H1 (cell line): ENCODE measurements around the gene CAPN9. TPM values are rescaled to one million over a fixed set of nuclear protein-coding genes. Genes with fewer than 3 reads are reported as not detected.

Source experiments
- CTCF ChIA-PET: fragments of 300-600 bp; sonication (Branson Sonifier 250); formaldehyde crosslinking; loops from one replicate; lab custom pipeline; 2021; ENCODE audit not compliant: partially characterized antibody; lab: Charles Lee
- POLR2A ChIA-PET: fragments of 300-600 bp; sonication (Branson Sonifier 250); formaldehyde crosslinking; loops from one replicate; lab custom pipeline; 2021; ENCODE audit warnings: inconsistent platforms; ENCODE audit not compliant: partially characterized antibody; lab: Charles Lee
- DNase-seq, 2 experiments: peaks; one replicate each; pipeline versions ENCODE4 v3.0.0 to v3.0.0-alpha.2; 2010 to 2022; ENCODE audit warnings: low spot score in 2 of 2, low read depth in 1 of 2, mixed read lengths in 1 of 2
- FAIRE-seq: peaks from 2 replicates; lab custom pipeline; 2011; peaks lifted over from hg19 to GRCh38; lab: Jason Lieb, UNC
- H2AFZ ChIP-seq: 2 replicates; pipeline ENCODE4 v1.8.1; 2012; ENCODE audit warnings: low read length, inconsistent platforms
- H2AK5ac ChIP-seq: 2 replicates; pipeline ENCODE4 v1.6.1; 2013; ENCODE audit warnings: low read depth, low read length
- H2BK120ac ChIP-seq: replicated peaks from 2 replicates; pipeline ENCODE3; 2013; ENCODE audit warnings: low read depth, low read length, inconsistent platforms
- H2BK12ac ChIP-seq: 2 replicates; pipeline ENCODE4 v1.6.1; 2013; ENCODE audit warnings: low read depth, low read length
- H2BK15ac ChIP-seq: 2 replicates; pipeline ENCODE4 v1.6.1; 2013; ENCODE audit warnings: low read length
- H2BK20ac ChIP-seq: 2 replicates; pipeline ENCODE4 v1.6.1; 2013; ENCODE audit warnings: low read length
- H2BK5ac ChIP-seq: 2 replicates; pipeline ENCODE4 v1.6.1; 2013; ENCODE audit warnings: low read depth, low read length
- H3K14ac ChIP-seq: 2 replicates; pipeline ENCODE4 v1.6.1; 2013; ENCODE audit warnings: inconsistent platforms; ENCODE audit not compliant: insufficient read length
- H3K18ac ChIP-seq: 2 replicates; pipeline ENCODE4 v1.6.1; 2013; ENCODE audit warnings: low read length; ENCODE audit errors: extremely low read depth
- H3K23ac ChIP-seq: 2 replicates; pipeline ENCODE4 v1.6.1; 2013; ENCODE audit warnings: inconsistent platforms; ENCODE audit not compliant: insufficient read length
- H3K23me2 ChIP-seq: 2 replicates; pipeline ENCODE4 v1.6.1; 2013; ENCODE audit warnings: low read depth, low read length
- H3K27ac ChIP-seq: 2 replicates; pipeline ENCODE4 v1.6.1; 2011; ENCODE audit warnings: low read depth, low read length, inconsistent platforms
- H3K27me3 ChIP-seq, 4 experiments: replicated peaks in 1 of 4; 1 replicate in 1 of 4; 2 replicates in 3 of 4; pipeline versions ENCODE4 v1.6.1 to v1.8.1; 2011 to 2013; ENCODE audit warnings: low read length in 3 of 4, mild to moderate bottlenecking in 3 of 4, inconsistent platforms in 2 of 4, mixed read lengths in 2 of 4, moderate library complexity in 1 of 4; ENCODE audit not compliant: control insufficient read depth in 3 of 4, insufficient read depth in 3 of 4; ENCODE audit errors: extremely low read depth in 1 of 4
- H3K36me3 ChIP-seq, 4 experiments: 2 replicates each; pipeline versions ENCODE4 v1.6.1 to v1.8.1; 2011 to 2013; ENCODE audit warnings: mild to moderate bottlenecking in 4 of 4, low read length in 3 of 4, moderate library complexity in 2 of 4, control low read depth in 1 of 4, inconsistent platforms in 1 of 4; ENCODE audit not compliant: insufficient read depth in 4 of 4, control insufficient read depth in 2 of 4
- H3K4ac ChIP-seq: replicated peaks from 2 replicates; pipeline ENCODE3; 2013; ENCODE audit warnings: low read length, low read depth, mixed read lengths, inconsistent platforms; ENCODE audit not compliant: insufficient read length
- H3K4me1 ChIP-seq, 4 experiments: replicated peaks in 1 of 4; 1 replicate in 1 of 4; 2 replicates in 3 of 4; pipeline versions ENCODE4 v1.6.1 to v1.8.1; 2011 to 2013; ENCODE audit warnings: low read length in 3 of 4, inconsistent platforms in 2 of 4, mixed read lengths in 1 of 4; ENCODE audit not compliant: insufficient read depth in 4 of 4, control insufficient read depth in 3 of 4
- H3K4me2 ChIP-seq, 2 experiments: 2 replicates each; pipeline versions ENCODE4 v1.6.1 to v1.8.1; 2011 to 2013; ENCODE audit warnings: low read depth in 2 of 2, low read length in 2 of 2, control low read depth in 1 of 2, inconsistent platforms in 1 of 2, mild to moderate bottlenecking in 1 of 2; ENCODE audit not compliant: insufficient read depth in 1 of 2
- H3K4me3 ChIP-seq, 4 experiments: fragments of 200-600, 300-600 bp in 1 of 4; sonication (generic), shearing (Covaris generic), sonication (Bioruptor Twin) in 1 of 4; 2 replicates each; pipeline versions ENCODE4 v1.5.1 to v1.8.1; 2011 to 2016; ENCODE audit warnings: low read length in 4 of 4, low read depth in 3 of 4, control low read depth in 2 of 4, inconsistent platforms in 2 of 4, mild to moderate bottlenecking in 2 of 4, mixed read lengths in 1 of 4, moderate library complexity in 1 of 4; ENCODE audit not compliant: insufficient read depth in 2 of 4; ENCODE audit errors: extremely low read depth in 1 of 4
- H3K56ac ChIP-seq: replicated peaks from 2 replicates; pipeline ENCODE3; 2013; ENCODE audit warnings: low read depth, mild to moderate bottlenecking, mixed read lengths, low read length, inconsistent platforms; ENCODE audit not compliant: insufficient read length
- H3K79me1 ChIP-seq: 2 replicates; pipeline ENCODE4 v1.6.1; 2013; ENCODE audit warnings: low read depth, low read length, control low read depth
- H3K79me2 ChIP-seq, 2 experiments: 2 replicates each; pipeline versions ENCODE4 v1.6.1 to v1.8.1; 2012 to 2013; ENCODE audit warnings: low read length in 2 of 2, mild to moderate bottlenecking in 2 of 2, inconsistent platforms in 1 of 2; ENCODE audit not compliant: insufficient read depth in 2 of 2, control insufficient read depth in 1 of 2
- H3K9ac ChIP-seq, 4 experiments: replicated peaks in 1 of 4; 1 replicate in 1 of 4; 2 replicates in 3 of 4; pipeline versions ENCODE4 v1.6.1 to v1.8.1; 2011 to 2013; ENCODE audit warnings: low read depth in 3 of 4, low read length in 3 of 4, control low read depth in 2 of 4, mild to moderate bottlenecking in 2 of 4, moderate library complexity in 2 of 4, inconsistent platforms in 1 of 4; ENCODE audit errors: extremely low read depth in 1 of 4
- H3K9me3 ChIP-seq, 2 experiments: 2 replicates each; pipeline versions ENCODE4 v1.6.1 to v1.8.1; 2012 to 2013; ENCODE audit warnings: mild to moderate bottlenecking in 2 of 2, moderate library complexity in 2 of 2, control low read depth in 1 of 2, inconsistent platforms in 1 of 2, low read depth in 1 of 2, low read length in 1 of 2, mixed read lengths in 1 of 2; ENCODE audit not compliant: insufficient read depth in 2 of 2
- H4K20me1 ChIP-seq, 2 experiments: replicated peaks in 1 of 2; 2 replicates each; pipeline versions ENCODE3 to v1.8.1; 2011 to 2013; ENCODE audit warnings: inconsistent platforms in 2 of 2, low read length in 2 of 2, mild to moderate bottlenecking in 1 of 2; ENCODE audit not compliant: insufficient read depth in 2 of 2, control insufficient read depth in 1 of 2
- H4K5ac ChIP-seq: 2 replicates; pipeline ENCODE4 v1.6.1; 2013; ENCODE audit warnings: low read length, low read depth, mixed read lengths, inconsistent platforms; ENCODE audit not compliant: insufficient read length
- H4K8ac ChIP-seq: 2 replicates; pipeline ENCODE4 v1.8.0; 2013; ENCODE audit warnings: mild to moderate bottlenecking, moderate library complexity, low read length, inconsistent platforms; ENCODE audit not compliant: insufficient read depth; ENCODE audit errors: extremely low read depth
- H4K91ac ChIP-seq: replicated peaks from 2 replicates; pipeline ENCODE3; 2013; ENCODE audit warnings: low read length, mixed read lengths, inconsistent platforms; ENCODE audit not compliant: insufficient read length
- ASH2L ChIP-seq: fragments of 200-600, 300-600 bp; sonication (generic); IDR thresholded peaks from one replicate; pipeline ENCODE4 v1.7.1; 2017; ENCODE audit warnings: low read length
- BCL11A ChIP-seq, 2 experiments: IDR thresholded peaks; one replicate each; pipeline ENCODE4 v1.6.1; 2011; ENCODE audit warnings: low read depth in 2 of 2, low read length in 2 of 2, mild to moderate bottlenecking in 2 of 2
- CREB1 ChIP-seq: IDR thresholded peaks from 2 replicates; pipeline ENCODE4 v1.6.1; 2012; ENCODE audit warnings: inconsistent platforms
- GTF2F1 ChIP-seq: IDR thresholded peaks from 2 replicates; pipeline ENCODE4 v1.6.1; 2012; ENCODE audit warnings: low read depth, low read length, improper control_type of control experiment, borderline replicate concordance
- KDM5A ChIP-seq: fragments of 200-600 bp; IDR thresholded peaks from 2 replicates; pipeline ENCODE4 v1.7.1; 2012; ENCODE audit warnings: mild to moderate bottlenecking, low read length, inconsistent platforms, mixed read lengths
- MAFK ChIP-seq: IDR thresholded peaks from 2 replicates; pipeline ENCODE4 v1.6.1; 2012; ENCODE audit warnings: low read depth, mild to moderate bottlenecking, improper control_type of control experiment, low read length
- SAP30 ChIP-seq: fragments of 300-600 bp; sonication (generic); IDR thresholded peaks from 2 replicates; pipeline ENCODE4 v1.7.1; 2012; ENCODE audit warnings: low read length, moderate library complexity, mild to moderate bottlenecking, inconsistent platforms; ENCODE audit not compliant: insufficient read depth, insufficient replicate concordance
- TBP ChIP-seq: IDR thresholded peaks from 2 replicates; pipeline ENCODE4 v1.6.1; 2011; ENCODE audit warnings: low read depth, low read length, improper control_type of control experiment
- TEAD4 ChIP-seq: IDR thresholded peaks from 2 replicates; pipeline ENCODE4 v1.6.1; 2012; ENCODE audit warnings: low read depth, low read length, inconsistent platforms, mixed read lengths
- WGBS, 2 experiments: shearing (Covaris generic) in 1 of 2; methylation state at CpG; one replicate each; pipeline versions ENCODE4 v1.1.6 to v1.1.7; 2013 to 2015; ENCODE audit warnings: low lambda C conversion rate in 2 of 2, mixed read lengths in 2 of 2, inconsistent platforms in 1 of 2, low coverage in 1 of 2, missing lambda C conversion rate in 1 of 2; ENCODE audit not compliant: insufficient replicate concordance in 2 of 2, insufficient coverage in 1 of 2, insufficient read length in 1 of 2; ENCODE audit errors: extremely low coverage in 1 of 2, missing lambda C conversion rate in 1 of 2; 5-methylcytosine and 5-hydroxymethylcytosine counted together
- polyA plus RNA-seq, 7 experiments: library from polyadenylated mRNA; depleted of rRNA in 3 of 7; stranded (reverse) in 5 of 7; unstranded in 2 of 7; fragments of >200 nt in 5 of 7; fragments of 200-250 nt in 2 of 7; gene quantifications; 1 replicate in 5 of 7; 2 replicates in 1 of 7; 4 replicates in 1 of 7; pipeline versions ENCODE4 v1.2.1 to v1.2.3, GENCODE V29; 2011 to 2013; ENCODE audit warnings: missing spikeins in 2 of 7, mixed read lengths in 2 of 7
- total RNA-seq: library from RNA; stranded (reverse); fragmentation: NEBNext Ultra II Directional; extraction: Animal tissue kit (Norgen Biotek cat#: 25700); gene quantifications from 2 replicates; pipeline ENCODE4 v1.2.1, GENCODE V29; 2021

Gene CAPN9
- total and polyA plus RNA-seq, 2 of the 8 experiments (the other 6 are each of a cell fraction or from before 2014, with no cell fraction given): 0.22 to 0.76 TPM

DNA sequence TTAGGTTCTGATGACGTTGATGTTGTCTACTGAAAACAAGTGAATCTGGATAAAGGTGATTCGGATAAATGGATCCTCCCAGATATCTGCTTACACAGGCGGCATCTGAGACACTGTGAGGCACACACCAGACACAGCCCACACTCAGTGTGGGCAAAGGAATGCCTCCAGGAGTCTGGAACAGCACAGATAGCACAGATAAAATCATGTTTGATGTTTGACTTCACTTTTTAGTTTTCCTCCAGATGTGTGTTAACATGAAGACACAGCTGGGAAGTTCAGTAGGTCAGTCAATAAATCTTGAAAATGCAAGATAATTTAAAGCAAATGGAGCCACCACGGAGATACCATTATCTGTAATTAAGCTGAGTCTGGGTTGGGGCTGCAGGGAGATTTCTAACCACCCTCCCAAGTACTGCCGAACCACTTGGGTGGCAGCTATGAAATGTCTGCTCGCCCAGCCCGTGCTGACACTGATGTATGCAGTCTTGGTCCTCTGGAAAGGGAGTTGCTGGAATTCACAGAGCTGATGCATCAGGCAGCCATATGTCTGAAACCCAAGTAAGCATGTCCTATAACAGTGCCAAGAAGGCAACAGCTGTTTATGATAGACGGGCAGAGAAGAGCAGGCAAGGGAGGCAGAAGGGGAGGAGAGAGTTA lies 11.7 kb downstream of the CAPN9 start:
- Histone ChIP-seq H4K5ac (no peak overlapping the region), H2BK120ac (no peak overlapping the region), H3K4me1 (peaks cover 0 to 4% (median 1%) of the 10 kb centered on the region in 4 experiments; a peak in 4 of 7 replicates), H3K27ac (no peak overlapping the region), H2AK5ac (no peak overlapping the region), H3K27me3 (no peaks in the 10 kb centered on the region), H3K14ac (no peak overlapping the region), H3K4me2 (no peak overlapping the region), H3K4ac (no peak overlapping the region), H4K8ac (no peak overlapping the region), H3K23ac (no peak overlapping the region), H3K79me2 (no peaks in the 10 kb centered on the region), H2BK12ac (no peak overlapping the region), H3K9ac (no peak overlapping the region), H3K9me3 (0 out of 4 replicates have a peak, but pooled peaks cover 0 to 3% of the 10 kb centered on the region in 2 experiments), H4K91ac (no peak overlapping the region), H3K4me3 (no peak overlapping the region), H2BK20ac (no peak overlapping the region), H3K56ac (no peak overlapping the region), H2BK15ac (no peak overlapping the region), H3K18ac (no peak overlapping the region), H2AFZ (no peak overlapping the region), H3K36me3 (no peaks in the 10 kb centered on the region), H4K20me1 (no peaks in the 10 kb centered on the region), H3K79me1 (no peaks in the 10 kb centered on the region), H2BK5ac (no peak overlapping the region), H3K23me2 (no peaks in the 10 kb centered on the region)
- TF ChIP-seq GTF2F1: no peak
- TF ChIP-seq TEAD4: no peak
- no peak for TF ChIP-seq MAFK
- no peak for TF ChIP-seq CREB1
- no peak for TF ChIP-seq BCL11A (IDR thresholded peaks at IDR 0.05; ENCODE audit: low read depth in 2 of 2, low read length in 2 of 2)
- no peak for TF ChIP-seq KDM5A
- no peak for TF ChIP-seq ASH2L
- TF ChIP-seq SAP30: no peak
- TF ChIP-seq TBP: no peak
- WGBS, 2 experiments: 86% methylated on average over 8 of the region's 8 CpGs; no CpG with 5 or more reads in 1 of the 2 experiments
- CTCF ChIA-PET: interaction anchor here (0.8 to 6.2 kb wide), 8 partner anchors 11 to 116 kb away, joined by 3 to 36 read pairs (median 4); partner anchors contain the start of genes AGT and CAPN9
- POLR2A ChIA-PET: interaction anchor here (0.7 to 1.6 kb wide), 3 partner anchors 9 to 22 kb away, joined by 3 to 4 read pairs (median 3); partner anchors contain the start of gene CAPN9
- no peak for FAIRE-seq
- no peak for DNase-seq
